SK-N-SH (cell line): ENCODE data around the gene ROR2. TPM values are rescaled to one million over a fixed set of nuclear protein-coding genes. Genes with fewer than 3 reads are reported as not detected.

Source experiments
- CTCF ChIA-PET: fragments of 300-600, 350-600 bp; formaldehyde crosslinking; extraction: SDS; loops from one replicate; lab custom pipeline; 2021; lab: Yijun Ruan, JAX
- POLR2A ChIA-PET: fragments of 350-600 bp; sonication (Branson Sonifier 250); formaldehyde crosslinking; extraction: SDS; loops from one replicate; lab custom pipeline; 2020; ENCODE audit warnings: antibody characterized with exemption, inconsistent platforms; lab: Yijun Ruan, JAX
- DNase-seq: peaks from one replicate; pipeline ENCODE4 v3.0.0; 2012
- H2AFZ ChIP-seq: fragments of 200-600 bp; sonication (generic); 2 replicates; pipeline ENCODE4 v1.8.1; 2016; ENCODE audit warnings: antibody characterized with exemption, mild to moderate bottlenecking, low read depth
- H3F3A ChIP-seq: fragments of 200-600 bp; sonication (generic); replicated peaks from 2 replicates; pipeline ENCODE3; 2016; ENCODE audit warnings: antibody characterized with exemption, mild to moderate bottlenecking; ENCODE audit not compliant: insufficient read depth
- H3K27ac ChIP-seq, 2 experiments: fragments of 200-500 bp in 1 of 2; fragments of 200-600 bp in 1 of 2; sonication (Bioruptor generic) in 1 of 2; sonication (generic), shearing (Covaris generic) in 1 of 2; 2 replicates each; pipeline versions ENCODE4 v1.5.1 to v1.6.1; 2014 to 2016; ENCODE audit warnings: low read depth in 2 of 2, inconsistent platforms in 1 of 2, low read length in 1 of 2, mild to moderate bottlenecking in 1 of 2, mixed read lengths in 1 of 2
- H3K27me3 ChIP-seq: fragments of 200-600 bp; sonication (generic), shearing (Covaris generic); 2 replicates; pipeline ENCODE4 v1.6.1; 2016; ENCODE audit warnings: mixed run types; ENCODE audit not compliant: insufficient read depth
- H3K36me3 ChIP-seq, 2 experiments: fragments of 200-500 bp in 1 of 2; fragments of 200-600 bp in 1 of 2; sonication (Bioruptor generic) in 1 of 2; sonication (generic) in 1 of 2; replicated peaks in 1 of 2; 2 replicates each; pipeline versions ENCODE3 to v1.5.1; 2014 to 2016; ENCODE audit warnings: low read length in 1 of 2, mild to moderate bottlenecking in 1 of 2; ENCODE audit not compliant: insufficient read depth in 2 of 2, control insufficient read depth in 1 of 2
- H3K4me1 ChIP-seq, 2 experiments: fragments of 200-500 bp in 1 of 2; fragments of 200-600 bp in 1 of 2; sonication (Bioruptor generic) in 1 of 2; sonication (generic), shearing (Covaris generic) in 1 of 2; 2 replicates each; pipeline versions ENCODE4 v1.5.1 to v1.6.1; 2014 to 2016; ENCODE audit warnings: low read depth in 1 of 2, low read length in 1 of 2, mixed run types in 1 of 2; ENCODE audit not compliant: insufficient read depth in 2 of 2, control insufficient read depth in 1 of 2
- H3K4me2 ChIP-seq: fragments of 200-600 bp; sonication (generic), shearing (Covaris generic); 2 replicates; pipeline ENCODE4 v1.6.1; 2017; ENCODE audit warnings: mixed run types
- H3K4me3 ChIP-seq, 2 experiments: fragments of 200-500 bp in 1 of 2; fragments of 200-600 bp in 1 of 2; sonication (Bioruptor generic) in 1 of 2; sonication (generic), shearing (Covaris generic) in 1 of 2; 2 replicates each; pipeline versions ENCODE4 v1.5.1 to v1.8.1; 2014 to 2016; ENCODE audit warnings: low read depth in 2 of 2, inconsistent platforms in 1 of 2, low read length in 1 of 2, mild to moderate bottlenecking in 1 of 2, mixed read lengths in 1 of 2, moderate library complexity in 1 of 2
- H3K79me2 ChIP-seq: fragments of 200-600 bp; sonication (generic); 2 replicates; pipeline ENCODE4 v1.8.1; 2017; ENCODE audit warnings: mild to moderate bottlenecking; ENCODE audit not compliant: insufficient read depth
- H3K9ac ChIP-seq: fragments of 200-600 bp; sonication (generic); 2 replicates; pipeline ENCODE4 v1.6.1; 2017; ENCODE audit warnings: mixed run types
- H3K9me2 ChIP-seq: fragments of 200-600 bp; sonication (generic); 2 replicates; pipeline ENCODE4 v1.6.1; 2017; ENCODE audit warnings: mixed run types
- H3K9me3 ChIP-seq: fragments of 200-600 bp; sonication (generic); 2 replicates; pipeline ENCODE4 v1.6.1; 2017; ENCODE audit warnings: mixed run types, mild to moderate bottlenecking, moderate library complexity
- H4K20me1 ChIP-seq: fragments of 200-600 bp; sonication (generic); 2 replicates; pipeline ENCODE4 v1.6.1; 2017; ENCODE audit warnings: mild to moderate bottlenecking, mixed run types; ENCODE audit not compliant: insufficient read depth
- CHD2 ChIP-seq: fragments of 150-350 bp; IDR thresholded peaks from 2 replicates; pipeline ENCODE4 v1.6.1; 2018; ENCODE audit warnings: low read length; ENCODE audit not compliant: partially characterized antibody
- ELF1 ChIP-seq: IDR thresholded peaks from 2 replicates; pipeline ENCODE4 v1.4.0; 2012
- EP300 ChIP-seq, 2 experiments: IDR thresholded peaks; 2 replicates each; pipeline versions ENCODE4 v1.4.0 to v1.6.1; 2012; ENCODE audit warnings: borderline replicate concordance in 1 of 2, low read depth in 1 of 2, low read length in 1 of 2
- GABPA ChIP-seq: IDR thresholded peaks from 2 replicates; pipeline ENCODE4 v1.4.0; 2012; ENCODE audit warnings: low read depth, mild to moderate bottlenecking
- JUND ChIP-seq: IDR thresholded peaks from 2 replicates; pipeline ENCODE4 v1.4.0; 2012
- MEF2A ChIP-seq: IDR thresholded peaks from 2 replicates; pipeline ENCODE4 v1.4.0; 2012; ENCODE audit warnings: low read depth, borderline replicate concordance
- NFIC ChIP-seq: IDR thresholded peaks from 2 replicates; pipeline ENCODE4 v1.4.0; 2012; ENCODE audit warnings: borderline replicate concordance
- REST ChIP-seq: IDR thresholded peaks from 2 replicates; pipeline ENCODE4 v1.6.1; 2012; ENCODE audit warnings: mild to moderate bottlenecking, low read depth, low read length, moderate library complexity
- RFX5 ChIP-seq: IDR thresholded peaks from 2 replicates; pipeline ENCODE4 v1.6.1; 2012; ENCODE audit warnings: mild to moderate bottlenecking, improper control_type of control experiment, low read length
- RXRA ChIP-seq: IDR thresholded peaks from 2 replicates; pipeline ENCODE4 v1.4.0; 2012; ENCODE audit warnings: low read depth, mild to moderate bottlenecking, borderline replicate concordance
- SMC3 ChIP-seq: IDR thresholded peaks from 2 replicates; pipeline ENCODE4 v1.6.1; 2012; ENCODE audit warnings: low read depth, low read length, improper control_type of control experiment
- TEAD4 ChIP-seq: IDR thresholded peaks from 2 replicates; pipeline ENCODE4 v1.4.0; 2012; ENCODE audit warnings: mild to moderate bottlenecking, borderline replicate concordance; ENCODE audit not compliant: insufficient read depth
- USF1 ChIP-seq: IDR thresholded peaks from 2 replicates; pipeline ENCODE4 v1.4.0; 2012; ENCODE audit warnings: low read depth, borderline replicate concordance
- USF2 ChIP-seq: fragments of 150-350 bp; IDR thresholded peaks from 2 replicates; pipeline ENCODE4 v1.6.1; 2017; ENCODE audit warnings: antibody characterized with exemption, low read length, low read depth, borderline replicate concordance
- YY1 ChIP-seq: IDR thresholded peaks from 2 replicates; pipeline ENCODE4 v1.4.0; 2012; ENCODE audit warnings: low read depth, mild to moderate bottlenecking
- ZBTB33 ChIP-seq: IDR thresholded peaks from 2 replicates; pipeline ENCODE4 v1.4.0; 2012; ENCODE audit warnings: low read depth, borderline replicate concordance
- WGBS: methylation state at CpG from one replicate; pipeline ENCODE4 v1.1.6; 2017; ENCODE audit warnings: low lambda C conversion rate; 5-methylcytosine and 5-hydroxymethylcytosine counted together
- polyA plus RNA-seq, 3 experiments: library from polyadenylated mRNA; depleted of rRNA; stranded (reverse); fragments of >200 nt; gene quantifications; 2 replicates each; pipeline ENCODE4 v1.2.3, GENCODE V29; 2012

ROR2 gene
- polyA plus RNA-seq, 1 of the 3 experiments (the other 2 are of a cell fraction), result 0.43 TPM

GRCh38 chr9:91939978-91940377, 10.1 kb downstream of the ROR2 start:
- WGBS, result 81% methylated on average over 5 of the region's 7 CpGs

More at GRCh38 chr9:91939978-91940377, 10.1 kb downstream of the ROR2 start:
- no peaks in the 10 kb centered on the region for H3K27me3 ChIP-seq
- no peak for TF ChIP-seq YY1
- TF ChIP-seq ELF1, result no peak
- no peak for TF ChIP-seq TEAD4
- TF ChIP-seq RXRA, result no peak
- TF ChIP-seq SMC3, result no peak
- TF ChIP-seq MEF2A, result no peak
- TF ChIP-seq RFX5, result no peak
- TF ChIP-seq REST, result no peak
- TF ChIP-seq EP300 (IDR thresholded peaks at IDR 0.05; ENCODE audit: borderline replicate concordance in 1 of 2, low read depth in 1 of 2, low read length in 1 of 2), result no peak
- TF ChIP-seq USF2, result no peak
- no peak for TF ChIP-seq CHD2
- no peak for TF ChIP-seq NFIC
- no peak for TF ChIP-seq GABPA
- no peak for TF ChIP-seq ZBTB33
- TF ChIP-seq USF1, result no peak
- no peak for TF ChIP-seq JUND
- TF ChIP-seq, all 33 proteins: peak for 0
- H3K36me3 ChIP-seq, result no peaks in the 10 kb centered on the region
- no peaks in the 10 kb centered on the region for H3K79me2 ChIP-seq
- no peak for DNase-seq
- no peak overlapping the region for H2AFZ ChIP-seq
- ChIA-PET CTCF (interaction anchor here (6.5 kb wide), 1 partner anchor 10 kb away, joined by 48 read pairs; the partner anchor contains the start of gene ROR2), POLR2A (no interaction called here)
- H3K9ac ChIP-seq, result no peak overlapping the region
- H3K9me2 ChIP-seq, result no peaks in the 10 kb centered on the region
- no peak overlapping the region for H3K4me2 ChIP-seq
- no peaks in the 10 kb centered on the region for H4K20me1 ChIP-seq
- H3K9me3 ChIP-seq, result no peaks in the 10 kb centered on the region
- H3K4me1 ChIP-seq, result peaks cover 0 to 16% of the 10 kb centered on the region in 2 experiments; a peak in 1 of 4 replicates
- no peak overlapping the region for H3K4me3 ChIP-seq
- H3F3A ChIP-seq, result no peaks in the 10 kb centered on the region
- H3K27ac ChIP-seq, result no peak overlapping the region
